ENCODE results near the gene CDPF1.
"Not testable (repeated sequence)": the region's sequence is repeated elsewhere in the genome, so short reads cannot be mapped to it uniquely, and the experiment has no call there.

DNA sequence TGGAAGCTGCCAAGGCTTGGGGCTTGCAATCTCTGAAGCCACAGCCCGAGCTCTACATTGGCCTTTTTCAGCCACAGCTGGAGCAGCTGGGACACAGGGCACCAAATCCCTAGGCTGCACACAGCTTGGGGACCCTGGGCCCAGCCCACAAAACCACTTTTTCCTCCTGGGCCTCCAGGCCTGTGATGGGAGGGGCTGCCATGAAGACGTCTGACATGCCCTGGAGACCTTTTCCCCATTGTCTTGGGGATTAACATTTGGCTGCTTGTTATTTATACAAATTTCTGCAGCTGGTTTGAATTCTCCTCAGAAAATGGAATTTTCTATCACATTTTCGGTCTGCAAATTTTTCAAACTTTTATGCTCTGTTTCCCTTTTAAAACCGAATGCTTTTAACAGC lies 15.5 kb upstream of the CDPF1 start:
- TF ChIP-seq, protein P1, sequence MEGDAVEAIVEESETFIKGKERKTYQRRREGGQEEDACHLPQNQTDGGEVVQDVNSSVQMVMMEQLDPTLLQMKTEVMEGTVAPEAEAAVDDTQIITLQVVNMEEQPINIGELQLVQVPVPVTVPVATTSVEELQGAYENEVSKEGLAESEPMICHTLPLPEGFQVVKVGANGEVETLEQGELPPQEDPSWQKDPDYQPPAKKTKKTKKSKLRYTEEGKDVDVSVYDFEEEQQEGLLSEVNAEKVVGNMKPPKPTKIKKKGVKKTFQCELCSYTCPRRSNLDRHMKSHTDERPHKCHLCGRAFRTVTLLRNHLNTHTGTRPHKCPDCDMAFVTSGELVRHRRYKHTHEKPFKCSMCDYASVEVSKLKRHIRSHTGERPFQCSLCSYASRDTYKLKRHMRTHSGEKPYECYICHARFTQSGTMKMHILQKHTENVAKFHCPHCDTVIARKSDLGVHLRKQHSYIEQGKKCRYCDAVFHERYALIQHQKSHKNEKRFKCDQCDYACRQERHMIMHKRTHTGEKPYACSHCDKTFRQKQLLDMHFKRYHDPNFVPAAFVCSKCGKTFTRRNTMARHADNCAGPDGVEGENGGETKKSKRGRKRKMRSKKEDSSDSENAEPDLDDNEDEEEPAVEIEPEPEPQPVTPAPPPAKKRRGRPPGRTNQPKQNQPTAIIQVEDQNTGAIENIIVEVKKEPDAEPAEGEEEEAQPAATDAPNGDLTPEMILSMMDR (IDR thresholded peaks at IDR 0.05), result not testable (repeated sequence)
- not testable (repeated sequence) for TF ChIP-seq POLR2A (IDR thresholded peaks at IDR 0.05)
